ENCODE measurements around the gene TMEM233. TPM values are rescaled to one million over a fixed set of nuclear protein-coding genes. Genes with fewer than 3 reads are reported as not detected.

The TMEM233 gene
- total and polyA plus RNA-seq, 2 experiments from 2014 or later: 0.33 TPM; not detected in 1

- Histone ChIP-seq H3K27me3 (replicated peaks; ENCODE audit: insufficient read depth) (no peaks in the 10 kb centered on the region), H3K79me2 (ENCODE audit: insufficient read depth) (peaks cover 49% of the 10 kb centered on the region), H3K4me3 (peak overlapping the region; percentile 94), H4K20me1 (ENCODE audit: insufficient read depth) (0 out of 2 replicates have a peak, but pooled peaks cover 5% of the 10 kb centered on the region), H2AFZ (peak overlapping the region; percentile 96), H3K4me1 (ENCODE audit: insufficient read depth) (peaks cover 16% of the 10 kb centered on the region), H3K9ac (peak overlapping the region; percentile 50; the same call in 1 of the 2 replicates), H3F3A (ENCODE audit: insufficient read depth) (no peaks in the 10 kb centered on the region), H3K9me2 (ENCODE audit: insufficient read depth) (no peaks in the 10 kb centered on the region), H3K9me3 (ENCODE audit: low read depth) (no peaks in the 10 kb centered on the region), H3K27ac (no peak overlapping the region), H3K36me3 (ENCODE audit: low read depth) (0 out of 2 replicates have a peak, but pooled peaks cover 3% of the 10 kb centered on the region), H3K4me2 (ENCODE audit: unreplicated experiment) (peak overlapping the region; percentile 92)
- WGBS, 2 experiments (ENCODE audit: low coverage in 1 of 2, low lambda C conversion rate in 2 of 2, missing lambda C conversion rate in 2 of 2): 2% methylated on average over 9 of the region's 9 CpGs
- TF ChIP-seq EZH2phosphoT487 (IDR thresholded peaks at IDR 0.05; ENCODE audit: insufficient read depth, low read depth) (no peak), EZH2 (IDR thresholded peaks at IDR 0.05; ENCODE audit: insufficient read depth, poor library complexity, severe bottlenecking) (no peak)
- in situ Hi-C loops (cut with MboI): no loop called here
- DNase-seq: no peak
Measured at GRCh38 chr12:119666900-119667576, 73.5 kb downstream of the TMEM233 start.

- Histone ChIP-seq H3K36me3 (ENCODE audit: low read depth) (peaks cover 7% of the 10 kb centered on the region; the same call in 1 of the 2 replicates), H3K27ac (peak within 1 kb of the TSS; percentile 27; the same call in 1 of the 2 replicates), H3K9ac (peak within 1 kb of the TSS; percentile 89), H3K4me1 (ENCODE audit: insufficient read depth) (peaks cover 16% of the 10 kb centered on the region), H3F3A (ENCODE audit: insufficient read depth) (no peaks in the 10 kb centered on the region), H3K9me2 (ENCODE audit: insufficient read depth) (no peaks in the 10 kb centered on the region), H3K4me2 (ENCODE audit: unreplicated experiment) (peak within 1 kb of the TSS; percentile 92), H3K4me3 (peak within 1 kb of the TSS; percentile 94), H3K27me3 (replicated peaks; ENCODE audit: insufficient read depth) (no peaks in the 10 kb centered on the region), H3K9me3 (ENCODE audit: low read depth) (no peaks in the 10 kb centered on the region), H3K79me2 (ENCODE audit: insufficient read depth) (peaks cover 49% of the 10 kb centered on the region), H2AFZ (peak within 1 kb of the TSS; percentile 96), H4K20me1 (ENCODE audit: insufficient read depth) (0 out of 2 replicates have a peak, but pooled peaks cover 5% of the 10 kb centered on the region)
- WGBS, 2 experiments (ENCODE audit: low coverage in 1 of 2, low lambda C conversion rate in 2 of 2, missing lambda C conversion rate in 2 of 2): 0 to 1% methylated on average over 64 of the region's 69 CpGs
- DNase-seq: peak; percentile 100
- TF ChIP-seq EZH2phosphoT487 (IDR thresholded peaks at IDR 0.05; ENCODE audit: insufficient read depth, low read depth) (no peak), EZH2 (IDR thresholded peaks at IDR 0.05; ENCODE audit: insufficient read depth, poor library complexity, severe bottlenecking) (no peak)
- in situ Hi-C loops (cut with MboI): no loop called here
Measured at GRCh38 chr12:119667577-119668323, 74.2 kb downstream of the TMEM233 start, which contains the start of gene PRKAB1. Gene PRKAB1 (plus strand): TSS chr12:119668133. CDS start chr12:119668245, 112 bp downstream.

- H2AFZ ChIP-seq: peak overlapping the region; percentile 96
- in situ Hi-C loops (cut with MboI): no loop called here
Measured at GRCh38 chr12:119668324-119668841, 74.8 kb downstream of the TMEM233 start.

More at GRCh38 chr12:119668324-119668841, 74.8 kb downstream of the TMEM233 start:
- Histone ChIP-seq H3K9me2 (ENCODE audit: insufficient read depth) (no peaks in the 10 kb centered on the region), H3K4me2 (ENCODE audit: unreplicated experiment) (peak overlapping the region; percentile 77), H3K79me2 (ENCODE audit: insufficient read depth) (peaks cover 49% of the 10 kb centered on the region), H3K4me1 (ENCODE audit: insufficient read depth) (peaks cover 16% of the 10 kb centered on the region), H3K27ac (peak overlapping the region; percentile 27; the same call in 1 of the 2 replicates), H3K27me3 (replicated peaks; ENCODE audit: insufficient read depth) (no peaks in the 10 kb centered on the region), H3K4me3 (peak overlapping the region; percentile 94), H3F3A (ENCODE audit: insufficient read depth) (no peaks in the 10 kb centered on the region), H3K36me3 (ENCODE audit: low read depth) (peaks cover 10% of the 10 kb centered on the region; the same call in 1 of the 2 replicates), H3K9ac (peak overlapping the region; percentile 89), H4K20me1 (ENCODE audit: insufficient read depth) (0 out of 2 replicates have a peak, but pooled peaks cover 5% of the 10 kb centered on the region), H3K9me3 (ENCODE audit: low read depth) (no peaks in the 10 kb centered on the region)
- peak; percentile 43 for DNase-seq
- WGBS, 2 experiments (ENCODE audit: low coverage in 1 of 2, low lambda C conversion rate in 2 of 2, missing lambda C conversion rate in 2 of 2): 10 to 13% methylated on average over 14 of the region's 14 CpGs
- no peak for TF ChIP-seq EZH2phosphoT487 (IDR thresholded peaks at IDR 0.05; ENCODE audit: insufficient read depth, low read depth)
- TF ChIP-seq EZH2 (IDR thresholded peaks at IDR 0.05; ENCODE audit: insufficient read depth, poor library complexity, severe bottlenecking): no peak
